Transverse colon (tissue), 3 donors: ENCODE measurements around the gene PTPRN.

Source experiments
- CTCF ChIP-seq, 5 experiments: fragments of 200-600 bp in 3 of 5; fragments of 450-650 bp in 2 of 5; sonication (generic) in 3 of 5; IDR thresholded peaks; 1 replicate in 2 of 5; 2 replicates in 3 of 5; pipeline ENCODE4 v1.5.1; 2016 to 2017; ENCODE audit warnings: antibody characterized with exemption in 5 of 5, inconsistent platforms in 3 of 5, mild to moderate bottlenecking in 2 of 5, moderate library complexity in 1 of 5
- POLR2A ChIP-seq: fragments of 450-650 bp; IDR thresholded peaks from one replicate; pipeline ENCODE4 v1.6.1; 2016; ENCODE audit warnings: antibody characterized with exemption, mild to moderate bottlenecking, moderate library complexity

- TF ChIP-seq CTCF (IDR thresholded peaks at IDR 0.05) (no peak), POLR2A (peak; percentile 89)
These were observed 29.9 kb downstream of the PTPRN start, which contains the start of gene DNAJB2 for GRCh38 chr2:219279151-219279915.
